Erythroblast (primary cell): ENCODE data around the gene ZNF185.
A peak's percentile ranks its signal among the peaks of the same experiment; 100 is the strongest.

Experiments used
- DNase-seq, 2 experiments: peaks; one replicate each; lab custom pipeline; 2025; lab: John Stamatoyannopoulos, UW
- GATA1 ChIP-seq: IDR thresholded peaks from 2 replicates; pipeline ENCODE4 v1.6.1; 2011; ENCODE audit warnings: low read depth, mild to moderate bottlenecking, control low read depth, low read length, moderate library complexity
- POLR2A ChIP-seq: IDR thresholded peaks from 2 replicates; pipeline ENCODE4 v1.6.1; 2011; ENCODE audit warnings: mild to moderate bottlenecking, low read length

ZNF185 gene

GRCh38 chrX:152897222-152898131 lies at the start of gene ZNF185:
TSS of gene ZNF185 (plus strand) at chrX:152898067. CDS start at chrX:152914490, 16,423 bp downstream.
- TF ChIP-seq GATA1 = no peak
- no peak for TF ChIP-seq POLR2A
- no peak for DNase-seq

DNA sequence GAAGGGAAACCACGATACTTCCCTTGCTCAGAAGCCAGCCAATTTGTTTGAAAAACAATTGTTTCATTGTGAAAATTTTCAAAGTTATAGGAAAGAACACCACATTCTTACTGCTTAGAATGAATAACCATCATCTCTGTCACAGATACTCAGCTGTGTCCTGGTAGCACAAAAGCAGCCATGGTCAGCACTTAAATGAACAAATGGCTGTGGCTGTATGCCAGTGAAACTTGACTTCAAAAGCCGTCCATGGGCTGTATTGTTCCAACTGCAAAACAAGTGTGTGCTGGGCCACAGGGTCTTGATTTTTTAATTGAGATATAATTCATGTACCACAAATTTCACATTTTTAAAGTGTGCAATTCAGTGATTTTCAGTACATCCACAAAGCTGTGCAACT lies 47.4 kb upstream of the ZNF185 start:
- TF ChIP-seq POLR2A (no peak), GATA1 (no peak)
- no peak for DNase-seq

DNA sequence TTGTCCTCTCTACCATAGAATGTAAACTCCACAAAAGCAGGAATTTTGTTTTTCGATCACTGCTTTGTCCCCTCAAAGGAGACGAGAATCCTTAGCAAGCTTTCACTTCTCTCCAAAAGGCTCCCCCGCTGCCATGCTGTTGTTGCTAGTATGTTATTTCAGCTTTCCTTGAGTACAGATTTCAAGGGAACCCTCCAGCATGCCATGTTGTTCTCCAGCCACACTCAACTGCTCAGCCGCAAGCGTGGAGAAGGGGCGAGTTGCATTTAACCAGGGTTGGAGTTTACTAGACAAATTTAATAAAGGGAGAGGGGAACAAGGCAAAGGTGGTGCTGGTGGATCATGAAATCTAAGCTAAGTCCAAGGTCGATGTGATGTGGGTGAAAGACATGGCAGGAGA lies 43.9 kb upstream of the ZNF185 start:
- no peak for DNase-seq
- TF ChIP-seq POLR2A = no peak
- TF ChIP-seq GATA1 = no peak

GRCh38 chrX:152861116-152861515 lies 36.8 kb upstream of the ZNF185 start:
- no peak for TF ChIP-seq GATA1
- DNase-seq = no peak

DNA sequence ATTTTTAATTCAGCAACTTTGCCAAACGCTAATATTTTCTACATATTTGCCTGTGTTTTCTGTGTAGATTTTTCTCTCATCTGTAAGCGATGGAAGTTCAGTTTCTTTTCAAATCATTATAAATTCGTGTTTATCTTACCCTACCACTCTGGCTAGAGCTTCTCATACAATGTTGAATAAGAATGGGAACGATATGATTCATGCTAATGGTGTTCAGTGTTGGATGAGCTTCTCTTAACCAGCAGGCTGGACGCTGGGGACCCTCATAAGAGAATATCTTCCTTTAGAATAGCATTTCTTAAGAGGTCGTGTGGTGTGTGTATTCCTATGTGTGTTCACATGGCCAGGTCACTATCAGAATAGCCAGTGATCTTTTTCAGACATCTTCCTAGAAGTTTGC lies 36.0 kb upstream of the ZNF185 start:
- DNase-seq = no peak
- TF ChIP-seq POLR2A = no peak
- no peak for TF ChIP-seq GATA1

- TF ChIP-seq GATA1 (no peak), POLR2A (no peak)
- DNase-seq = no peak
Measured at GRCh38 chrX:152865232-152865920, 32.5 kb upstream of the ZNF185 start.

DNA sequence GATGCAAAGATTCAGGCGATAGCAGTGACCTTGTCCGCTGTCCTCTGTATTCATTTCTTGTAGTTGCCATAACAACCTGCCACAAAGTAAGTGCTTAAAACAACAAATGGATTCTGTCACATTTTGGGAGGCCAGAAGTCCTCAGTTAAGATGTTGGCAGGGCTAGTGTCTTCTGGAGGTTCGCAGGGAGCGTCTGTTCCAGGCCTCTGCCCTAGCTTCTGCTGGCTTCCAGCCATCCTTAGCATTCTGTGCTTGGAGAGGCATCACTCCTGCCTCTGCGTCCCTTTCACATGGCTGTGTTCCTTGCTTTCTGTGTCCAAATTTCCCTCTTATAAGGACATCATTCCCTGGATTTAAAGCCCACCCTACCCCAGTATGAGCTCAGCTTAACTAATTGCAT lies 31.5 kb upstream of the ZNF185 start:
- TF ChIP-seq POLR2A = no peak
- no peak for TF ChIP-seq GATA1

GRCh38 chrX:152869972-152870371 lies 27.9 kb upstream of the ZNF185 start:
- DNase-seq = peak in 1 of 2 experiments; percentile 0
- TF ChIP-seq POLR2A (no peak), GATA1 (no peak)

More for the DNA sequence above, 31.5 kb upstream of the ZNF185 start:
- DNase-seq = no peak

- no peak for DNase-seq
- TF ChIP-seq POLR2A (no peak), GATA1 (no peak)
Measured at GRCh38 chrX:152871260-152871659, 26.6 kb upstream of the ZNF185 start.

- no peak for DNase-seq
- TF ChIP-seq POLR2A (no peak), GATA1 (no peak)
Measured at GRCh38 chrX:152872522-152872921, 25.3 kb upstream of the ZNF185 start.

- TF ChIP-seq GATA1 (no peak), POLR2A (no peak)
- DNase-seq = no peak
Measured at GRCh38 chrX:152873361-152873760, 24.5 kb upstream of the ZNF185 start.

DNA sequence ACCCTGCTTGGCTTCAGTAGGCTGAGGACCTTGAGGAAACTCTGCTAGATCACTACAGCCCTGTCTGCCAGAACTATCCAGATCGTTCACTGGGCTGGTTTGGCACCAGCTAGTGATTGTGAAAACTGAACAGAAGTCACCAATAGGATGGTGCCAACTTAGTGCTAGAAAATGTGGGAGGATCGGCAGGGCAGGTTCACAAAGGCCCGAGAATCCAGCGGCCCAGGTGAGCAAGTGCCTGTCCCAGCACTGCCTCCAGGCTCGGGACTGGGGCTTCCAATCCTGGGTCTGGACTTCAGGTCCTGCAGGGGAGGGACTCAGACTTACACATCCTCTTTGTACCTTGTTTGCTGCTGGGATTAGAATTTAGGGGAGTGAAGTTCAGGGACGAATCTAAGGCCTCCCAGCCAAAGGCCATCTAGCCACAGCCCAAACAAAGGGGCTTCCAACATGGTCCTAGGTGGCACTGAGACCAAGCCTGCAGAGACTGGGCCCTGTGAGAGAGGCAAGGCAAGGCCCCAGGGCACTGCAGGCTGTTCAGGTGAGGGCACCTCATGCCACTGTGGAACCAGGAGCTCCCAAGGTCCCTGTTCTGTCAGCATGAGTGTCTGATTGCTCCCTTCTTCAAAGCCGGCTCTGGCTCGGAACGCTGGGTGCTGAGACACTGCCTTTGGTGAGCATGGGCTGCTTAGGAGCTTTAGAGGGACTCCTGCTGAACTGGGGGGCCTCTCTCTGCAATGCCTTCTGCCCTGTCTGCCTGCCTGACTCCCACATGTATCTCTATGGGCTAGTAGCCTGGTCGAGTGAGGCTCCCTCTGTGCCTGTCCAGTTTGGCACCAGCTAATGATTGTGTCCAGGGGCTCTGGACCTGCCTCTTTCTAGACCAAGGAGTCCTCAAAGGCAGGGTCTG lies 20.7 kb upstream of the ZNF185 start:
- TF ChIP-seq POLR2A (no peak), GATA1 (no peak)
- DNase-seq = no peak

- DNase-seq = no peak
- TF ChIP-seq POLR2A (no peak), GATA1 (no peak)
Measured at GRCh38 chrX:152878976-152879755, 18.7 kb upstream of the ZNF185 start.
